H4 (cell line): ENCODE data around the gene ZNF580. TPM values are rescaled to one million over a fixed set of nuclear protein-coding genes. Genes with fewer than 3 reads are reported as not detected.

Source experiments
- DNase-seq: peaks from one replicate; pipeline ENCODE4 v3.0.0-alpha.2; 2015; ENCODE audit warnings: low spot score
- total RNA-seq: library from RNA; depleted of rRNA; stranded (reverse); fragments of >200 nt; shearing (Covaris generic); gene quantifications from 2 replicates; pipeline ENCODE4 v1.2.3, GENCODE V29; 2014

ZNF580 gene
- total RNA-seq, 1 experiment from 2014 or later: 19.2 TPM

DNA sequence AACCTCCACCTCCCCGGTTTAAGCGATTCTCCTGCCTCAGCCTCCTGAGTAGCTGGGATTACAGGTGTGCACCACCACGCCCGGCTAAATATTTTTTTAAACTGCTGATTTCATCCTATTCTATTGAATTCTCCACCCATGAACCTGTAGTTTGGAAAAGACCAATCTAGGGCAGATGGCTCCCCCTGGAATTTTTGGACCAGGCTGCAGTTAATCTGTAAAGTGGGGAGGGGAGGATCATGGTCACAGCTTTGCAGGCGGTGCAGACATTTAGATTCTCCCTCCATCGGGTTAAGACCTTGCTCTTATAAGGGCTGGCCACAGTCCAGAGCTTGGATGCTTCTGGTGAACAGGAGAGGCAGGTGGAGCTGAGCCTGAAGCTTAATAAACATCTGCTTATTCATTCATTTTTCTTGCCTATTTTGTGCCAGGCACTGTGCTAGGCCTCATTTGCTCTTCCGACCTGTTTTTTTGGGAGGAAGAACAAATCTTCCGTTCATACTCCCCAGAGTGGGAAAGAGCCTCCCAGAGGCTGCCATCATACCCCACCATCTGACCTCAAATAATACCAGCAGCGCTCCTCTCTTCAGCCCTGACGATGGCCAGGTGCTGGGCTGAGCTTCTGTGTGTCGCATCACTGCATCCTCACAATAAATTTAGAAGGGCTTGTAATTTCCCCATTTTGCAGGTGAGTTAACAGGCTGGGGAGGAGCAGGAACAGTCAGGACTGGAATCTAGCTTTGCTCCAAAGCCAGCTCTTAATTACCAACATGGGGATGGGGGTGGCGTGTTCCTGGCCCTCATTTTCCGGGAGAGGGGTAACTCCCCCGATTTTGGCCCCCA lies 6.3 kb downstream of the ZNF580 start:
- no peak for DNase-seq

GRCh38 chr19:55647732-55648584 lies 7.2 kb downstream of the ZNF580 start, which contains the start of gene CCDC106:
CCDC106 (plus strand) TSS chr19:55648212; CDS start chr19:55649047, 835 bp downstream.
- DNase-seq: no peak

GRCh38 chr19:55648585-55649267 lies 7.9 kb downstream of the ZNF580 start:
- DNase-seq: no peak

GRCh38 chr19:55649268-55650125 lies 8.7 kb downstream of the ZNF580 start:
- no peak for DNase-seq

DNA sequence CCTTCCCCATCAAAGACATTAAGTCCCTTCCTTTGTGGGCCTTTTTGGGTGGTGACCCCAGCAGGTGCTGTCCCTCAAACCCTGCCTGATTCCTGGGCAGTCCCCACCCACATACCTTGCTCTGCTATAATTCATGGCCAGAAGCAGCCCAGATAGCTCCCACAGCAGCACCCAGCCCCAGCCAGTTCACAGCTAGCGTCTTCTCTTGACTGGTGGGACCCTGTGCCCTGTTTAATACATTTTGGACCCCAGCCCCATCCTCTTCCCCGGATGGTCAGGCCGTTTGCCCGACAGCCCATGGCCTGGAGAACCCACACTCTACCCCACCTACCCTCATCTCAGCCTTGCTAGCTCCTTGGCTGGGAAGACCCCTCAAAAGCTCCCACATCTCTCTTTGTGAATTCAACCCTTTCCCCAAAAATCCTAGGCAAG lies 9.3 kb downstream of the ZNF580 start:
- no peak for DNase-seq

DNA sequence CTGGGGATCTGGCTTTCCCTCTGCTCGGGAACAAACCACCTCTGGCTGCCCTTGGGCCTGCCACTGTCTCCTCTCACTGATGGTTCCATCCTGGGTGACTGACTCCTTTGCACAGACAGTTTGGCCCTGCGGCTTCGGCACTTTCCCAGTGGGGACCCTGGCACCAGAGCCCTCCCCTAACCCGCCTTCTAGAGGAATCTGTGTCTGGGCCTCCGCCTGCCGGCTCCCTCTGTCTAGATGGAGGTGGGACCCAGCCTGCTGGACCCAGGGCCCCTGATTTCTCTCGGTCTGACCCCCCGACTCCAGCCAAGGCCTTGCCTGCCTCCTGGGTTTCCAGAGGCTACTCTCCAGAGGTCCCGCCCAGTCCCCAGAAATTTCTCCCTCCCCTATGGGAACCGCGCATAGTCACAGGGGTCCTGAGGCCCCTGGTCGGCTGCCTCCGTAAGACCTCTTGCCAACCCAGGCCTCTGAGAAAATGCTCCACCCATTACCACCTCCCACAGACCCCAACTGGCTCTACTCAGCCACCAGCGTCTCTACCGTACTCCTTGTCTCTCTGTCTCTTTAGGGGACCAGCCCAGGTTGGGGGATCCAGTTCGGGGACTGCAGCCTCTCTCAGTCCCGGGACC lies 9.9 kb downstream of the ZNF580 start:
- no peak for DNase-seq

DNA sequence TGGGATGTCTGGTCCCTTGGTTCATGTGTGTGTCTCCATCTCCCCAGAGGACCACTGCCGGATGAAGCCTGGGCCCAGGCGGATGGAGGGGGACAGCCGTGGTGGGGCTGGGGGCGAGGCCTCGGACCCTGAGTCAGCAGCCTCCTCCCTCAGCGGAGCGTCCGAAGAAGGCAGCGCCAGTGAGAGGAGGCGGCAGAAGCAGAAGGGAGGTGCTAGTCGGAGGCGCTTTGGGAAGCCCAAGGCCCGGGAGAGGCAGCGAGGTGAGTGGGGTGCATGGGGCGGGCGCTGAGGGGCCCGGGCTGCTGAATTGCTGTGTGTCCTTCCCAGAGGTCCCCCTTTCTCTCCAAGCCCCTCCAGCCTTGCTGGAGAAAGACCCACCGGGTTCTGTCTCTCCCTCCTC lies 10.4 kb downstream of the ZNF580 start:
- no peak for DNase-seq

DNA sequence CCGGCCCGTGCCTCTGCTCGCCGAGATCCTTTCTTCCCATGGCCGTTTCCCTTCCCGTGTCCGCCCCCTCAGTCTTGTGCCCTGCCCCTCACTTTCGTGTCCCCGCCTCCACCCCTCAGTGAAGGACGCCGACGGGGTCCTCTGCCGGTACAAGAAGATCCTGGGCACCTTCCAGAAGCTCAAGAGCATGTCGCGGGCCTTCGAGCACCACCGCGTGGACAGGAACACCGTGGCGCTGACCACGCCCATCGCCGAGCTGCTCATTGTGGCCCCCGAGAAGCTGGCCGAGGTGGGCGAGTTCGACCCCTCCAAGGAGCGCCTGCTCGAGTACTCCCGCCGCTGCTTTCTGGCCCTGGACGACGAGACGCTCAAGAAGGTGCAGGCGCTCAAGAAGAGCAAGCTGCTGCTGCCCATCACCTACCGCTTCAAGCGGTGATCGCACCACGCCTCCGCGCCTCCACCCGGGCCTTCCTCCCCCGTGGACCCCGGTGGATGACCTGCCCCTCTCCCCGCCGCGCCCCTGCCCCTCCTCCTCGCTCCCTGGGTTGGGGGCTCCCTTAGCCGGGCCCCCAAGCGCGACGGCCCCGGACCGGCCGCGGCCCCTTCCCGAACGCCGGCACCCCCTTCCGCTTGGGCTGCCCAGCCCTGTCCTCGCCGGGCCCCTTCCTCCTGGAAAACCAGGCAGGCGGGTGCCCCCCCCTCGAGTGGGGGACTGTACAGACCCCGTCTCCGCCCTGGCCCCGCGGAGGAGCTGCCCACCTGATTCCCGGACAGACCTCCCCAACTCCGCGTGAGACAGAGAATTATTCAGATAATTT lies 11.7 kb downstream of the ZNF580 start:
- DNase-seq: no peak

DNA sequence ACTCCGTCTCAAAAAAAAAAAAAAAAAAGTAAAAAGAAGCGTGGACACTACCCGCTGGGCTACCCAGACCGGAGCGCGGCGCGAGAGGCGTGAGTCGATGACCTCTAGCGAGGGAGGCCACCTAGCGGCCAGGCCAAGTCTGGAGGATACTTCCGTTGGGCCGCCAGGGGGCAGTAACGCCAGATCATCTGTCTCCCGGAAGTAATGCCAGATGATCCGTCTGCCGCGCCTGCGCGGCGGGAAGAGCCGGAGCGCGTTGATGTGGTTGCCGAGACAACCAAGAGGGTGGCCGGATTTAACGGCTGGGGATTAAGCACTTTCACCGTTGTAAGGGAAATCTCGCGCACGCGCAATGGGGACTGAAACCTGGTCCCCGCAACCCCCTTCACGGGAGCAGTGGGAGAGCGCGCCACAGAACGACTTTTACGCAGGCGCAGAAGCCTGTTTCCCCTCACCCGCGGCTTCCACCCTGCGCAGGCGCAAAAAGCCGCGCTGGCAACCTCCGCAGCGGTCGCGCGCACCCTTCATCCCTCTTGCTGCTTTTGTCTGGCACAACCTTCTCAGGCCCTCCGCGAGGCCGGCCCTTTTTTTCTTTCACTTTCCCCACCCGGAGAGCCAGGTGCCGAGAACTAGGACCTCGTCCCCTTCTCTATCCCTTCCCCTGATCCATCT lies 13.0 kb downstream of the ZNF580 start:
- peak; percentile 100 for DNase-seq

DNA sequence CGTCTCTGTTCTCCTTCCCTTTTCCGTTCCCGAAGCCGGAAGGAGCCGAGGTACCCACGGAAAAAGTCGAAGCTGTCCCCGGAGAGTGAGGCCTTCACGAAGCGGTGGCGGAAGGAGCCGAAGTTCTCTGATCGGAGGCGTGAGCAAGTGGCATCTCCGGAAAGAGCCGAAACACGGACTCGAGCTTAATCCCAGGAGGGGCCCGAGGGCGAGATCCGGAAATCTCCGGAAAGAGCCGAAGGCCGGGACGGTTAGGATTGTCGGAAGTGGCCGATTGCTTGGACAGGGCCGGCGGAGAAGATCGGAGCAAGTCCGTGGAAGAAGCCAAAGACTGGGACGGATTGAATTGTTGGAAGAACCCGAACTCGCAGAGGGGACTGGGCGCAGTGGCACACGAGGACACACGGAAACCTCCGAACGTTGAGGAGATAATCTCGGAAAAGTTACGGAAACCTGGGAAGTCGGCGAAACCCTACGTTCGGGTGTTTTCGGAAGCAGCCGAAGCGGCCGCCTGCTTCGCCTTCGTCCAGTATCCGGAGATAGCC lies 13.6 kb downstream of the ZNF580 start:
- peak; percentile 100 for DNase-seq

GRCh38 chr19:55654868-55655647 lies 14.3 kb downstream of the ZNF580 start, which contains the start of gene U2AF2:
U2AF2 (plus strand) TSS chr19:55655035; CDS start chr19:55655105, 70 bp downstream.
- peak; percentile 94 for DNase-seq

GRCh38 chr19:55655648-55656040 lies 14.8 kb downstream of the ZNF580 start:
- DNase-seq: no peak

DNA sequence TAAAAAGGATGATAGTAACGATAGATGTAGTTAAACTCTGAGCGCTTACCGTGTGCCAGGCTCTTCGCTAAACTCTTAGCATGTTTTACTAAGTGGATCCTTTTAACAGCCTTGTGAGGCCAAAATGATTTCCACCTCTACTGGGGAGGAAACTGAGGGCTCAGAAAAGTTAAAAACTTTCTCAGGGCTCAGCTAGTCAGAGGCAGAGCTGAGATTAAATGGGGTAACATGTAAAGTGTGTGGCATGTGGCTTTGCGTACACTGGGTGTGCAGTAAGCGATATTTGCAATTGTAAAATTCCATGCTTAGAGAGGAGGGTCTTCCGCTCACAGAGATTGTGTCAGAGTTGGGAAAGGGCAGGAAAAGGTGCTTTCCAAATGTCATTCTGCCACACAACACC lies 15.8 kb downstream of the ZNF580 start:
- no peak for DNase-seq

GRCh38 chr19:55656988-55657747 lies 16.4 kb downstream of the ZNF580 start:
- DNase-seq: no peak

DNA sequence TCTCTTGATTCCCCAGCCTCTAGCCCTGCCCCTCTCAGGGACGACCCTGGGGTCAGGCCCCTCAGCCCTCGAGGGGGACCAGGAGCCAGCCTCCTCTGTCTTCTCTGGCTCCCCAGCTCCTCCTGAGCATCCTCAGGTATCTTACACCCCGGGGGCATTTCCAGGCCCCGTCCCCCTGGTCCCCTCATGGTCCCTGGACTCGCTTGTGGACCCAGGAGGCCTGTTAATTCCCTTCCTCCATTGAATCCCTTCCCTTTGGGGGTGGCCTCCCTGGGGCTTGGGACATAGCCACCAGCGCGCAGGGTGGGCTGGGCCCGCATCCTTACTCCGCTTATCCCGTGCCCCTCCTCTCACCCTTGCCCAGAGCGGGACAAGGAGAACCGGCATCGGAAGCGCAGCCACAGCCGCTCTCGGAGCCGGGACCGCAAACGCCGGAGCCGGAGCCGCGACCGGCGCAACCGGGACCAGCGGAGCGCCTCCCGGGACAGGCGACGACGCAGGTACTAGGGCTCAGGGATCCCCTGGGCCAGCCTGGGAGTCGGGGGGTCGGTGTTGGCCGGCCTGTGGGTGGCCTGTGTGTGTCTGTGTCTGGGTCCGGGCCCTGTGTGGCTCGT lies 18.2 kb downstream of the ZNF580 start:
- no peak for DNase-seq

GRCh38 chr19:55659822-55660221 lies 19.0 kb downstream of the ZNF580 start:
- no peak for DNase-seq

GRCh38 chr19:55660404-55660803 lies 19.6 kb downstream of the ZNF580 start:
- no peak for DNase-seq
